GM12878 (cell line): Measurements from ENCODE around the gene DBNL. TPM values are rescaled to one million over a fixed set of nuclear protein-coding genes. Genes with fewer than 3 reads are reported as not detected.
A peak's percentile ranks its signal among the peaks of the same experiment; 100 is the strongest.

Source experiments
- BHLHE40 ChIP-seq, 2 experiments: fragments of 450-650 bp in 1 of 2; IDR thresholded peaks; 2 replicates each; pipeline ENCODE4 v1.6.1; 2011 to 2017; ENCODE audit warnings: low read depth in 2 of 2, borderline replicate concordance in 1 of 2, improper control_type of control experiment in 1 of 2, low read length in 1 of 2, mild to moderate bottlenecking in 1 of 2
- CBX3 ChIP-seq: fragments of 200-600 bp; sonication (generic); IDR thresholded peaks from 2 replicates; pipeline ENCODE4 v1.6.1; 2016; ENCODE audit warnings: low read depth, borderline replicate concordance
- CEBPB ChIP-seq, 2 experiments: fragments of 150-350 bp in 1 of 2; IDR thresholded peaks; 2 replicates each; pipeline ENCODE4 v1.6.1; 2012 to 2014; ENCODE audit warnings: low read depth in 2 of 2, low read length in 2 of 2, borderline replicate concordance in 1 of 2, inconsistent platforms in 1 of 2
- FOS ChIP-seq: IDR thresholded peaks from 3 replicates; pipeline ENCODE4 v1.6.1; 2011; ENCODE audit warnings: borderline replicate concordance; ENCODE audit not compliant: insufficient read length; ENCODE audit errors: extremely low read depth
- IRF4 ChIP-seq: IDR thresholded peaks from 2 replicates; pipeline ENCODE4 v1.6.1; 2011; ENCODE audit warnings: low read depth, low read length
- KLF5 ChIP-seq: fragments of 450-650 bp; IDR thresholded peaks from 2 replicates; pipeline ENCODE4 v1.6.1; 2014; ENCODE audit warnings: mild to moderate bottlenecking; ENCODE audit not compliant: partially characterized antibody
- NFYA ChIP-seq: IDR thresholded peaks from 2 replicates; pipeline ENCODE4 v1.6.1; 2011; ENCODE audit warnings: low read depth, mild to moderate bottlenecking, low read length, improper control_type of control experiment, borderline replicate concordance
- NR2F1 ChIP-seq: fragments of 450-650 bp; conservative IDR thresholded peaks from 2 replicates; pipeline ENCODE4 v1.6.1; 2017; ENCODE audit warnings: mild to moderate bottlenecking
- RFX5 ChIP-seq: IDR thresholded peaks from 2 replicates; pipeline ENCODE4 v1.6.1; 2011; ENCODE audit warnings: low read depth, low read length, improper control_type of control experiment
- RUNX3 ChIP-seq: IDR thresholded peaks from 2 replicates; pipeline ENCODE4 v1.6.1; 2012; ENCODE audit warnings: low read length, inconsistent platforms
- SREBF2 ChIP-seq: IDR thresholded peaks from 2 replicates; pipeline ENCODE4 v1.6.1; 2012; ENCODE audit warnings: mild to moderate bottlenecking, low read length
- USF1 ChIP-seq: IDR thresholded peaks from 2 replicates; pipeline ENCODE4 v1.6.1; 2011; ENCODE audit warnings: borderline replicate concordance, low read depth, mild to moderate bottlenecking, moderate library complexity, mixed read lengths, low read length; ENCODE audit not compliant: insufficient read depth; ENCODE audit errors: extremely low read length
- polyA plus RNA-seq, 11 experiments: library from polyadenylated mRNA; depleted of rRNA in 4 of 11; unstranded in 6 of 11; stranded (reverse) in 5 of 11; fragments of >200 nt; fragmentation: Nextera tagmentation in 4 of 11; fragmentation: Illumina TruSeq in 1 of 11; extraction: Ambion mirVana in 4 of 11; extraction: Trizol in 1 of 11; gene quantifications; 1 replicate in 1 of 11; 2 replicates in 10 of 11; pipeline versions ENCODE4 v1.2.1 to v1.2.3, GENCODE V29; 2011 to 2016; ENCODE audit warnings: inconsistent platforms in 2 of 11, missing spikeins in 2 of 11, low read depth in 1 of 11
- total RNA-seq, 4 experiments: library from RNA; depleted of rRNA in 3 of 4; stranded (reverse); fragments of >200 nt in 3 of 4; fragmentation: Illumina TruSeq in 1 of 4; extraction: Trizol in 1 of 4; gene quantifications; 2 replicates each; pipeline versions ENCODE4 v1.2.1 to v1.2.3, GENCODE V29; 2013 to 2021
- TF ChIP-seq, protein P1 (sequence below): IDR thresholded peaks from 2 replicates; pipeline ENCODE4 v1.6.1; 2012; ENCODE audit warnings: low read length, inconsistent platforms
- TF ChIP-seq, protein P2 (sequence below): IDR thresholded peaks from 2 replicates; pipeline ENCODE4 v1.6.1; 2011; ENCODE audit warnings: low read depth, low read length, improper control_type of control experiment, borderline replicate concordance
- TF ChIP-seq, protein P3 (sequence below): IDR thresholded peaks from 2 replicates; pipeline ENCODE4 v1.6.1; 2011; ENCODE audit warnings: mild to moderate bottlenecking, low read depth, low read length, moderate library complexity; ENCODE audit not compliant: insufficient replicate concordance
- TF ChIP-seq, protein P4 (sequence below): fragments of 450-650 bp; IDR thresholded peaks from 2 replicates; pipeline ENCODE4 v1.6.1; 2017; ENCODE audit warnings: borderline replicate concordance
- TF ChIP-seq, protein P5 (sequence below): fragments of 450-650 bp; formaldehyde crosslinking; IDR thresholded peaks from 2 replicates; pipeline ENCODE4 v1.5.0; 2022; ENCODE audit warnings: mild to moderate bottlenecking, missing genetic modification characterization

The DBNL gene
- total and polyA plus RNA-seq, 10 of the 15 experiments (the other 5 are each of a cell fraction or from before 2014, with no cell fraction given): 4.1 to 179 (median 84.3) TPM

- TF ChIP-seq NFYA (no peak), CEBPB (IDR thresholded peaks at IDR 0.05; ENCODE audit: borderline replicate concordance in 1 of 2, low read depth in 2 of 2, low read length in 2 of 2) (no peak), BHLHE40 (IDR thresholded peaks at IDR 0.05; ENCODE audit: borderline replicate concordance in 1 of 2, low read depth in 2 of 2, low read length in 1 of 2) (peak in 1 of 2 experiments; percentile 31; a peak in 1 of 4 replicates), RUNX3 (peak; percentile 71), IRF4 (no peak), CBX3 (no peak), FOS (no peak), KLF5 (no peak), NR2F1 (0 out of 2 replicates have a peak, but pooled peaks have one; percentile 51), USF1 (no peak), SREBF2 (peak; percentile 41; the same call in 1 of the 2 replicates), RFX5 (peak; percentile 34; the same call in 1 of the 2 replicates)
- TF ChIP-seq, protein P1, sequence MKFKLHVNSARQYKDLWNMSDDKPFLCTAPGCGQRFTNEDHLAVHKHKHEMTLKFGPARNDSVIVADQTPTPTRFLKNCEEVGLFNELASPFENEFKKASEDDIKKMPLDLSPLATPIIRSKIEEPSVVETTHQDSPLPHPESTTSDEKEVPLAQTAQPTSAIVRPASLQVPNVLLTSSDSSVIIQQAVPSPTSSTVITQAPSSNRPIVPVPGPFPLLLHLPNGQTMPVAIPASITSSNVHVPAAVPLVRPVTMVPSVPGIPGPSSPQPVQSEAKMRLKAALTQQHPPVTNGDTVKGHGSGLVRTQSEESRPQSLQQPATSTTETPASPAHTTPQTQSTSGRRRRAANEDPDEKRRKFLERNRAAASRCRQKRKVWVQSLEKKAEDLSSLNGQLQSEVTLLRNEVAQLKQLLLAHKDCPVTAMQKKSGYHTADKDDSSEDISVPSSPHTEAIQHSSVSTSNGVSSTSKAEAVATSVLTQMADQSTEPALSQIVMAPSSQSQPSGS: no peak
- TF ChIP-seq, protein P2, sequence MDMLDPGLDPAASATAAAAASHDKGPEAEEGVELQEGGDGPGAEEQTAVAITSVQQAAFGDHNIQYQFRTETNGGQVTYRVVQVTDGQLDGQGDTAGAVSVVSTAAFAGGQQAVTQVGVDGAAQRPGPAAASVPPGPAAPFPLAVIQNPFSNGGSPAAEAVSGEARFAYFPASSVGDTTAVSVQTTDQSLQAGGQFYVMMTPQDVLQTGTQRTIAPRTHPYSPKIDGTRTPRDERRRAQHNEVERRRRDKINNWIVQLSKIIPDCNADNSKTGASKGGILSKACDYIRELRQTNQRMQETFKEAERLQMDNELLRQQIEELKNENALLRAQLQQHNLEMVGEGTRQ: no peak
- TF ChIP-seq, protein P3, sequence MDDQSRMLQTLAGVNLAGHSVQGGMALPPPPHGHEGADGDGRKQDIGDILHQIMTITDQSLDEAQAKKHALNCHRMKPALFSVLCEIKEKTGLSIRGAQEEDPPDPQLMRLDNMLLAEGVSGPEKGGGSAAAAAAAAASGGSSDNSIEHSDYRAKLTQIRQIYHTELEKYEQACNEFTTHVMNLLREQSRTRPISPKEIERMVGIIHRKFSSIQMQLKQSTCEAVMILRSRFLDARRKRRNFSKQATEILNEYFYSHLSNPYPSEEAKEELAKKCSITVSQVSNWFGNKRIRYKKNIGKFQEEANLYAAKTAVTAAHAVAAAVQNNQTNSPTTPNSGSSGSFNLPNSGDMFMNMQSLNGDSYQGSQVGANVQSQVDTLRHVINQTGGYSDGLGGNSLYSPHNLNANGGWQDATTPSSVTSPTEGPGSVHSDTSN: peak; percentile 37
- TF ChIP-seq, protein P4, sequence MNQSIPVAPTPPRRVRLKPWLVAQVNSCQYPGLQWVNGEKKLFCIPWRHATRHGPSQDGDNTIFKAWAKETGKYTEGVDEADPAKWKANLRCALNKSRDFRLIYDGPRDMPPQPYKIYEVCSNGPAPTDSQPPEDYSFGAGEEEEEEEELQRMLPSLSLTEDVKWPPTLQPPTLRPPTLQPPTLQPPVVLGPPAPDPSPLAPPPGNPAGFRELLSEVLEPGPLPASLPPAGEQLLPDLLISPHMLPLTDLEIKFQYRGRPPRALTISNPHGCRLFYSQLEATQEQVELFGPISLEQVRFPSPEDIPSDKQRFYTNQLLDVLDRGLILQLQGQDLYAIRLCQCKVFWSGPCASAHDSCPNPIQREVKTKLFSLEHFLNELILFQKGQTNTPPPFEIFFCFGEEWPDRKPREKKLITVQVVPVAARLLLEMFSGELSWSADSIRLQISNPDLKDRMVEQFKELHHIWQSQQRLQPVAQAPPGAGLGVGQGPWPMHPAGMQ: no peak
- TF ChIP-seq, protein P5, sequence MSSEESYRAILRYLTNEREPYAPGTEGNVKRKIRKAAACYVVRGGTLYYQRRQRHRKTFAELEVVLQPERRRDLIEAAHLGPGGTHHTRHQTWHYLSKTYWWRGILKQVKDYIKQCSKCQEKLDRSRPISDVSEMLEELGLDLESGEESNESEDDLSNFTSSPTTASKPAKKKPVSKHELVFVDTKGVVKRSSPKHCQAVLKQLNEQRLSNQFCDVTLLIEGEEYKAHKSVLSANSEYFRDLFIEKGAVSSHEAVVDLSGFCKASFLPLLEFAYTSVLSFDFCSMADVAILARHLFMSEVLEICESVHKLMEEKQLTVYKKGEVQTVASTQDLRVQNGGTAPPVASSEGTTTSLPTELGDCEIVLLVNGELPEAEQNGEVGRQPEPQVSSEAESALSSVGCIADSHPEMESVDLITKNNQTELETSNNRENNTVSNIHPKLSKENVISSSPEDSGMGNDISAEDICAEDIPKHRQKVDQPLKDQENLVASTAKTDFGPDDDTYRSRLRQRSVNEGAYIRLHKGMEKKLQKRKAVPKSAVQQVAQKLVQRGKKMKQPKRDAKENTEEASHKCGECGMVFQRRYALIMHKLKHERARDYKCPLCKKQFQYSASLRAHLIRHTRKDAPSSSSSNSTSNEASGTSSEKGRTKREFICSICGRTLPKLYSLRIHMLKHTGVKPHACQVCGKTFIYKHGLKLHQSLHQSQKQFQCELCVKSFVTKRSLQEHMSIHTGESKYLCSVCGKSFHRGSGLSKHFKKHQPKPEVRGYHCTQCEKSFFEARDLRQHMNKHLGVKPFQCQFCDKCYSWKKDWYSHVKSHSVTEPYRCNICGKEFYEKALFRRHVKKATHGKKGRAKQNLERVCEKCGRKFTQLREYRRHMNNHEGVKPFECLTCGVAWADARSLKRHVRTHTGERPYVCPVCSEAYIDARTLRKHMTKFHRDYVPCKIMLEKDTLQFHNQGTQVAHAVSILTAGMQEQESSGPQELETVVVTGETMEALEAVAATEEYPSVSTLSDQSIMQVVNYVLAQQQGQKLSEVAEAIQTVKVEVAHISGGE (CRISPR knock-in tag): peak; percentile 71
These were observed at the start of gene DBNL (continued) for GRCh38 chr7:44044315-44045225.
